Brain microvascular endothelial cell (primary cell): Measurements from ENCODE around the gene TRPM2.

Experiments used
- DNase-seq: peaks from one replicate; pipeline ENCODE4 v3.0.0-alpha.2; 2020
- H3K27ac ChIP-seq: fragments of 250-450 bp; sonication (Bioruptor Pico); 2 replicates; pipeline ENCODE4 v1.5.1; 2020; ENCODE audit warnings: mild to moderate bottlenecking, moderate library complexity
- H3K27me3 ChIP-seq: fragments of 250-450 bp; sonication (Bioruptor Pico); replicated peaks from 2 replicates; pipeline ENCODE4 v1.5.1; 2020; ENCODE audit warnings: mild to moderate bottlenecking
- H3K36me3 ChIP-seq: fragments of 250-450 bp; sonication (Bioruptor Pico); replicated peaks from 2 replicates; pipeline ENCODE4 v1.5.1; 2020; ENCODE audit warnings: mild to moderate bottlenecking
- H3K4me3 ChIP-seq: 2 replicates; pipeline ENCODE4 v1.5.1; 2011; ENCODE audit warnings: low read depth, mild to moderate bottlenecking, control low read depth, low read length, moderate library complexity
- CTCF ChIP-seq: IDR thresholded peaks from 2 replicates; pipeline ENCODE4 v1.5.1; 2011; ENCODE audit warnings: low read depth, mild to moderate bottlenecking, moderate library complexity, low read length, control low read depth, inconsistent platforms; ENCODE audit errors: missing control alignments
- in situ Hi-C: cut with HindIII; loops from 2 replicates; pipeline ENCODE4 v1.10.0; 2017; ENCODE audit warnings: low sequenced_read_pairs, low pct_ligation_motif_present

The TRPM2 gene

GRCh38 chr21:44381874-44382273 lies 28.5 kb downstream of the TRPM2 start:
- no peak overlapping the region for H3K4me3 ChIP-seq

GRCh38 chr21:44382536-44382935 lies 29.1 kb downstream of the TRPM2 start:
- in situ Hi-C loops, result no loop called here
- no peak for DNase-seq
- no peak overlapping the region for H3K4me3 ChIP-seq
- peaks cover 1% of the 10 kb centered on the region for H3K27me3 ChIP-seq
- no peaks in the 10 kb centered on the region for H3K36me3 ChIP-seq
- no peak overlapping the region for H3K27ac ChIP-seq
- no peak for TF ChIP-seq CTCF

More at GRCh38 chr21:44381874-44382273, 28.5 kb downstream of the TRPM2 start:
- no peak for DNase-seq
- in situ Hi-C loops, result no loop called here
- Histone ChIP-seq H3K27ac (no peak overlapping the region), H3K27me3 (peaks cover 1% of the 10 kb centered on the region), H3K36me3 (no peaks in the 10 kb centered on the region)
- TF ChIP-seq CTCF, result no peak

DNA sequence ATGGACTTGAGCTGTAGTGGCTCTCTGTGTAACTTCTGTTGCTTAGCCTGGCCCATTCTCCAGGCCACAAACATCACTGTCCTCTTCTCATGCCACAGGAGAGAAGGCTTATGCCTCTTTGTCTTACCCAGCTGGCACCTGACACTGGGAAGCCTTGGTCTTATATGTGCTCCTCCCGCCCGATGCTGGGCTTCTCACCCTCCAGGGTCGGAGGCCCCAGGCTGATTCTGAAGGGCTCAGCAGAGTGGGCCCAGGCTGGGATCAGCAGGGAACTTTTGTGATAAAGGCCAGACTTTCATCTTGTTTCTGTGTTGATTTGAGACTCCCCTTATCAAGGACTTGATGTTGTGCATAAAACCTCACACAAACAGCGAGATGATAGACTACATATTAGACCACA lies 29.8 kb downstream of the TRPM2 start:
- Histone ChIP-seq H3K27ac (no peak overlapping the region), H3K36me3 (no peaks in the 10 kb centered on the region), H3K27me3 (peaks cover 1% of the 10 kb centered on the region), H3K4me3 (no peak overlapping the region)
- in situ Hi-C loops, result no loop called here
- TF ChIP-seq CTCF, result no peak
- no peak for DNase-seq

GRCh38 chr21:44384968-44385367 lies 31.5 kb downstream of the TRPM2 start:
- Histone ChIP-seq H3K36me3 (no peaks in the 10 kb centered on the region), H3K4me3 (no peak overlapping the region), H3K27ac (no peak overlapping the region), H3K27me3 (peaks cover 1% of the 10 kb centered on the region)
- in situ Hi-C loops, result no loop called here
- no peak for DNase-seq
- no peak for TF ChIP-seq CTCF

DNA sequence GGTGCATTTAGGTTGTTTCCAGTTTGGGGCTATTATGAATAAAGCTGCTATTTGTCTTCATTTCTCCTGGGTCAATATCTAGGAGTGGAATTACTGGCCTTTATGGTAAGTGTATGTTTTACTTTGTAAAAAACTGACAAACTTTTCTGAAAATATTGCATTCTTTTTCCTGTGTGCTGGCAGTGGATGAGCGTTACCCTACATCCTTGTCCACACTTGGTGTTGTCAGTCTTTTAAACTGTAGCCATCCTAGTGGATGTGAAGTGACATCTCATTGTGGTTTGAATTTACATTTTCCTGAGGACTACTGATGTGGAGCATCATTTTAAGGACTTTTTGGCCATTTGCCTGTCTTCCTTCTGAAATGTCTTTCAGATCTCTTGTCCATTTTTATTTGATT lies 35.9 kb downstream of the TRPM2 start:
- DNase-seq, result no peak
- TF ChIP-seq CTCF, result no peak
- Histone ChIP-seq H3K27me3 (no peaks in the 10 kb centered on the region), H3K36me3 (no peaks in the 10 kb centered on the region), H3K27ac (no peak overlapping the region), H3K4me3 (no peak overlapping the region)
- in situ Hi-C loops, result no loop called here

GRCh38 chr21:44390886-44391285 lies 37.5 kb downstream of the TRPM2 start:
- Histone ChIP-seq H3K4me3 (no peak overlapping the region), H3K27ac (no peak overlapping the region), H3K27me3 (no peaks in the 10 kb centered on the region), H3K36me3 (no peaks in the 10 kb centered on the region)
- TF ChIP-seq CTCF, result no peak
- in situ Hi-C loops, result no loop called here
- DNase-seq, result no peak
